Measurements from ENCODE around the gene NR5A2. TPM values are rescaled to one million over a fixed set of nuclear protein-coding genes. Genes with fewer than 3 reads are reported as not detected.

NR5A2 gene
- total RNA-seq, 1 experiment from 2014 or later, result 2.1 TPM

DNA sequence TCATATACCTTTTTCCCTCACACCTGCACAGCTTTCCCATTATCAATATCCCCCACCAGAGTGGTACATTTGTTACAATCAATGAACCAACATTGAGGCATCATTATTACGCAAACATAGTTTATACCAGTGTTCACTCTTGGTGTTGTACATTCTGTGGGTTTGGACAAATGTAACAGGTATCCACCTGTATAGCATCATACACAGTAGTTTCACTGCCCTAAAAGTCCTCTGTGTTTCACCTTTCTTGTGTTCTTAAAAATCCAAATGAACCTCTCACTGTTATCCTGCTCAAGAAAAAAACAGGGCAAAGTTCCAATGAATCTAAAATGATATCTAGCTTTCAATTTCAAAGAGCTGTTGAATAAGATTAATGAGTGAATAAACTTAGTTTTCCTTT, 45.9 kb upstream of the NR5A2 start:
- BruUV-seq (replicated peaks), result no TSS peak
- H3K4me1 ChIP-seq (replicated peaks; ENCODE audit: insufficient read depth), result no peaks in the 10 kb centered on the region
- intact Hi-C loops (cut with micrococcal nuclease; ENCODE audit: unreplicated experiment), result no loop called here
- no peak overlapping the region for H2AFZ ChIP-seq
- CTCF ChIA-PET, result no interaction called here
- H3K36me3 ChIP-seq (ENCODE audit: low read depth), result no peaks in the 10 kb centered on the region
- no peaks in the 10 kb centered on the region for H3F3A ChIP-seq (ENCODE audit: insufficient read depth, low read depth)
- POLR2A ChIA-PET (ENCODE audit: unreplicated experiment), result no interaction called here
- H3K9me2 ChIP-seq (ENCODE audit: insufficient read depth), result no peaks in the 10 kb centered on the region
- no peak overlapping the region for H3K4me2 ChIP-seq
- no peak for DNase-seq
- no peaks in the 10 kb centered on the region for H3K27me3 ChIP-seq (ENCODE audit: insufficient read depth, low read depth)
- H4K20me1 ChIP-seq (ENCODE audit: insufficient read depth), result no peaks in the 10 kb centered on the region
- no peak overlapping the region for H3K27ac ChIP-seq
- no peaks in the 10 kb centered on the region for H3K9me3 ChIP-seq (ENCODE audit: insufficient read depth, low read depth)
- no peaks in the 10 kb centered on the region for H3K79me2 ChIP-seq (ENCODE audit: low read depth)
- H3K4me3 ChIP-seq, result no peak overlapping the region
- TF ChIP-seq EZH2 (IDR thresholded peaks at IDR 0.05; ENCODE audit: low read depth), result no peak

DNA sequence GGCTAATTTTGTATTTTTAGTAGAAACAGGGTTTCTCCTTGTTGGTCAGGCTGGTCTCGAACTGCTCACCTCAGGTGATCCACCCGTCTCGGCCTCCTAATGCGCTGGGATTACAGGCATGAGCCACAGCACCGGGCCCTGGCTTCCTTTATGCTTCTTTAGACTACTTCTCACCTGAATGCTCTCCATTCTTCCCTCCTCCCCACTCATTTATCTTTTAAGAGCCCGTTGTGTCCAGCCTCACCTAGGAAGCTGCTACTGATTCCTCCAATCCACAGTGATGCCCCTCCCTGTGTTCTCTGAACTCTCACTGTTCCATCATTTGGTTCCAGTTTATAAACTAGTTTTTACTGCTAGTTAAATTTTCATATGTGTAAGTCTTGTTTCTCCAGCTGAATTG, 44.9 kb upstream of the NR5A2 start:
- Histone ChIP-seq H3K4me1 (replicated peaks; ENCODE audit: insufficient read depth) (no peaks in the 10 kb centered on the region), H3K4me2 (no peak overlapping the region), H3K79me2 (ENCODE audit: low read depth) (no peaks in the 10 kb centered on the region), H3K27me3 (ENCODE audit: insufficient read depth, low read depth) (no peaks in the 10 kb centered on the region), H2AFZ (no peak overlapping the region), H4K20me1 (ENCODE audit: insufficient read depth) (no peaks in the 10 kb centered on the region), H3K9me3 (ENCODE audit: insufficient read depth, low read depth) (no peaks in the 10 kb centered on the region), H3K4me3 (no peak overlapping the region), H3K36me3 (ENCODE audit: low read depth) (no peaks in the 10 kb centered on the region), H3K9me2 (ENCODE audit: insufficient read depth) (no peaks in the 10 kb centered on the region), H3F3A (ENCODE audit: insufficient read depth, low read depth) (no peaks in the 10 kb centered on the region), H3K27ac (no peak overlapping the region)
- intact Hi-C loops (cut with micrococcal nuclease; ENCODE audit: unreplicated experiment), result no loop called here
- CTCF ChIA-PET, result no interaction called here
- POLR2A ChIA-PET (ENCODE audit: unreplicated experiment), result interaction anchor here (0.6 kb wide), 1 partner anchor 31 kb away, joined by 4 read pairs; no protein-coding TSS in a partner anchor
- TF ChIP-seq, protein P1, sequence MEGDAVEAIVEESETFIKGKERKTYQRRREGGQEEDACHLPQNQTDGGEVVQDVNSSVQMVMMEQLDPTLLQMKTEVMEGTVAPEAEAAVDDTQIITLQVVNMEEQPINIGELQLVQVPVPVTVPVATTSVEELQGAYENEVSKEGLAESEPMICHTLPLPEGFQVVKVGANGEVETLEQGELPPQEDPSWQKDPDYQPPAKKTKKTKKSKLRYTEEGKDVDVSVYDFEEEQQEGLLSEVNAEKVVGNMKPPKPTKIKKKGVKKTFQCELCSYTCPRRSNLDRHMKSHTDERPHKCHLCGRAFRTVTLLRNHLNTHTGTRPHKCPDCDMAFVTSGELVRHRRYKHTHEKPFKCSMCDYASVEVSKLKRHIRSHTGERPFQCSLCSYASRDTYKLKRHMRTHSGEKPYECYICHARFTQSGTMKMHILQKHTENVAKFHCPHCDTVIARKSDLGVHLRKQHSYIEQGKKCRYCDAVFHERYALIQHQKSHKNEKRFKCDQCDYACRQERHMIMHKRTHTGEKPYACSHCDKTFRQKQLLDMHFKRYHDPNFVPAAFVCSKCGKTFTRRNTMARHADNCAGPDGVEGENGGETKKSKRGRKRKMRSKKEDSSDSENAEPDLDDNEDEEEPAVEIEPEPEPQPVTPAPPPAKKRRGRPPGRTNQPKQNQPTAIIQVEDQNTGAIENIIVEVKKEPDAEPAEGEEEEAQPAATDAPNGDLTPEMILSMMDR (conservative IDR thresholded peaks at IDR 0.05), result no peak
- no peak for TF ChIP-seq EZH2 (IDR thresholded peaks at IDR 0.05; ENCODE audit: low read depth)
- DNase-seq, result no peak
- no TSS peak for BruUV-seq (replicated peaks)

DNA sequence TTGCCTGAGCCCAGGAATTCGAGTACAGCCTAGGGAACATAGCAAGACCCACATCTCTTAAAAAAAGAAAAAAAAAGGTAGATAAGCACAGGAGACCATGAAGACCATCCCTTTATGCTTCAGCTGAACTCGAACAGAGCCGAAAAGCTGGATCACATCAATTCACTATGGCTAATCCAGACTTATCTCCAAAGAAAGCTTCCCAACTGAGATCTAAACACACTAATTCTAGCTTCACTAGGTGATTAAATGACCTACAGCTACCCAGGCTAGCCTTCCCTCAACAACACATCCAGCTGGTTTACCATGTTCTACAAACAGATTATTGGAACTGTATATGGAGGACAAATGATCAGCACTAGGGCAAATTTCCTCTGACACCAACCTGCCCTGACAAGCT, 44.0 kb upstream of the NR5A2 start:
- Histone ChIP-seq H2AFZ (no peak overlapping the region), H3K4me3 (no peak overlapping the region), H3K79me2 (ENCODE audit: low read depth) (no peaks in the 10 kb centered on the region), H3K9me3 (ENCODE audit: insufficient read depth, low read depth) (no peaks in the 10 kb centered on the region), H3K4me2 (no peak overlapping the region), H3K27ac (no peak overlapping the region), H3K36me3 (ENCODE audit: low read depth) (no peaks in the 10 kb centered on the region), H3K9me2 (ENCODE audit: insufficient read depth) (no peaks in the 10 kb centered on the region), H3K27me3 (ENCODE audit: insufficient read depth, low read depth) (no peaks in the 10 kb centered on the region), H3K4me1 (replicated peaks; ENCODE audit: insufficient read depth) (no peaks in the 10 kb centered on the region), H3F3A (ENCODE audit: insufficient read depth, low read depth) (no peaks in the 10 kb centered on the region), H4K20me1 (ENCODE audit: insufficient read depth) (no peaks in the 10 kb centered on the region)
- TF ChIP-seq, protein P1 (conservative IDR thresholded peaks at IDR 0.05), result no peak
- TF ChIP-seq EZH2 (IDR thresholded peaks at IDR 0.05; ENCODE audit: low read depth), result no peak
- ChIA-PET POLR2A (ENCODE audit: unreplicated experiment) (no interaction called here), CTCF (no interaction called here)
- no peak for DNase-seq
- intact Hi-C loops (cut with micrococcal nuclease; ENCODE audit: unreplicated experiment), result no loop called here
- no TSS peak for BruUV-seq (replicated peaks)

DNA sequence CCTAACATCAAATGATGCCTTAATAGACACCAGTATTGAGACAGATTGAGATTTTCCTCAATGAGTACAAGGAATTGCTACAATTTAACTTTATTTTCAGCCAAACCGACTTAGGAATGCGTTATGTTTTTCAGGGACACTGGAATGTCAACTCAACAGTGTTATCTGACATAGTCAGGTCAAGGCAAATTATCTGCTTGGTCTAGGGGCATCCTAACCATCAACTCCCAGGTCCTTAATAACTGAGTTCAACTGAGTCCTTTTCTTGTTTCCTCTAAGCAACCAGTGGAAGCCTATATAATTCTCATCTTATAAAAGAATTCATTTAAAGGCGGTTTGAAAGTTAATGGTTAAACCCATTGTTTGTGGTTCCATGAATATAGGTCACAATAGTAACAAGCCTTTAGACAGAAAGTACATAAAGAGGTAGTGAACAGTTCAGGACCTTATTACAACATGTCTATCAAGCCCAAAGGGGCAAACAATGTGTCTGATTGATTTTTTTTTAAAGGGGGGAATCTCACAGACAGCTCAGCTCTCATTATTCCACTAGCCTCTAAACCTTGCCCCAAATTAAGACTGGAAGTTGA, 32.3 kb upstream of the NR5A2 start:
- no peaks in the 10 kb centered on the region for H3K36me3 ChIP-seq (ENCODE audit: low read depth)
- H3K9me3 ChIP-seq (ENCODE audit: insufficient read depth, low read depth), result no peaks in the 10 kb centered on the region
- BruUV-seq (replicated peaks), result no TSS peak
- intact Hi-C loops (cut with micrococcal nuclease; ENCODE audit: unreplicated experiment), result loop anchor here (10.0 kb wide), 1 partner anchor 70 kb away; no protein-coding TSS in a partner anchor
- TF ChIP-seq, protein P1 (conservative IDR thresholded peaks at IDR 0.05), result no peak
- TF ChIP-seq EZH2 (IDR thresholded peaks at IDR 0.05; ENCODE audit: low read depth), result no peak
- no peaks in the 10 kb centered on the region for H3K9me2 ChIP-seq (ENCODE audit: insufficient read depth)
- no peaks in the 10 kb centered on the region for H3K4me1 ChIP-seq (replicated peaks; ENCODE audit: insufficient read depth)
- H4K20me1 ChIP-seq (ENCODE audit: insufficient read depth), result no peaks in the 10 kb centered on the region
- POLR2A ChIA-PET (ENCODE audit: unreplicated experiment), result interaction anchor here (0.6 kb wide), 1 partner anchor 34 kb away, joined by 3 read pairs; no protein-coding TSS in a partner anchor
- DNase-seq, result no peak
- H3K4me3 ChIP-seq, result no peak overlapping the region
- H2AFZ ChIP-seq, result no peak overlapping the region
- H3K79me2 ChIP-seq (ENCODE audit: low read depth), result no peaks in the 10 kb centered on the region
- no peak overlapping the region for H3K4me2 ChIP-seq
- H3K27ac ChIP-seq, result no peak overlapping the region
- CTCF ChIA-PET, result no interaction called here
- H3F3A ChIP-seq (ENCODE audit: insufficient read depth, low read depth), result no peaks in the 10 kb centered on the region
- no peaks in the 10 kb centered on the region for H3K27me3 ChIP-seq (ENCODE audit: insufficient read depth, low read depth)

Measured in PC-9 (cell line).